SK-N-SH (cell line): ENCODE data around the gene ZNF180. TPM values are rescaled to one million over a fixed set of nuclear protein-coding genes. Genes with fewer than 3 reads are reported as not detected.
A peak's percentile ranks its signal among the peaks of the same experiment; 100 is the strongest.

Experiments used
- CTCF ChIA-PET: fragments of 300-600, 350-600 bp; formaldehyde crosslinking; extraction: SDS; loops from one replicate; lab custom pipeline; 2021; lab: Yijun Ruan, JAX
- POLR2A ChIA-PET: fragments of 350-600 bp; sonication (Branson Sonifier 250); formaldehyde crosslinking; extraction: SDS; loops from one replicate; lab custom pipeline; 2020; ENCODE audit warnings: antibody characterized with exemption, inconsistent platforms; lab: Yijun Ruan, JAX
- DNase-seq: peaks from one replicate; pipeline ENCODE4 v3.0.0; 2012
- H2AFZ ChIP-seq: fragments of 200-600 bp; sonication (generic); 2 replicates; pipeline ENCODE4 v1.8.1; 2016; ENCODE audit warnings: antibody characterized with exemption, mild to moderate bottlenecking, low read depth
- H3F3A ChIP-seq: fragments of 200-600 bp; sonication (generic); replicated peaks from 2 replicates; pipeline ENCODE3; 2016; ENCODE audit warnings: antibody characterized with exemption, mild to moderate bottlenecking; ENCODE audit not compliant: insufficient read depth
- H3K27ac ChIP-seq, 2 experiments: fragments of 200-500 bp in 1 of 2; fragments of 200-600 bp in 1 of 2; sonication (Bioruptor generic) in 1 of 2; sonication (generic), shearing (Covaris generic) in 1 of 2; 2 replicates each; pipeline versions ENCODE4 v1.5.1 to v1.6.1; 2014 to 2016; ENCODE audit warnings: low read depth in 2 of 2, inconsistent platforms in 1 of 2, low read length in 1 of 2, mild to moderate bottlenecking in 1 of 2, mixed read lengths in 1 of 2
- H3K27me3 ChIP-seq: fragments of 200-600 bp; sonication (generic), shearing (Covaris generic); 2 replicates; pipeline ENCODE4 v1.6.1; 2016; ENCODE audit warnings: mixed run types; ENCODE audit not compliant: insufficient read depth
- H3K36me3 ChIP-seq, 2 experiments: fragments of 200-500 bp in 1 of 2; fragments of 200-600 bp in 1 of 2; sonication (Bioruptor generic) in 1 of 2; sonication (generic) in 1 of 2; replicated peaks in 1 of 2; 2 replicates each; pipeline versions ENCODE3 to v1.5.1; 2014 to 2016; ENCODE audit warnings: low read length in 1 of 2, mild to moderate bottlenecking in 1 of 2; ENCODE audit not compliant: insufficient read depth in 2 of 2, control insufficient read depth in 1 of 2
- H3K4me1 ChIP-seq, 2 experiments: fragments of 200-500 bp in 1 of 2; fragments of 200-600 bp in 1 of 2; sonication (Bioruptor generic) in 1 of 2; sonication (generic), shearing (Covaris generic) in 1 of 2; 2 replicates each; pipeline versions ENCODE4 v1.5.1 to v1.6.1; 2014 to 2016; ENCODE audit warnings: low read depth in 1 of 2, low read length in 1 of 2, mixed run types in 1 of 2; ENCODE audit not compliant: insufficient read depth in 2 of 2, control insufficient read depth in 1 of 2
- H3K4me2 ChIP-seq: fragments of 200-600 bp; sonication (generic), shearing (Covaris generic); 2 replicates; pipeline ENCODE4 v1.6.1; 2017; ENCODE audit warnings: mixed run types
- H3K4me3 ChIP-seq, 2 experiments: fragments of 200-500 bp in 1 of 2; fragments of 200-600 bp in 1 of 2; sonication (Bioruptor generic) in 1 of 2; sonication (generic), shearing (Covaris generic) in 1 of 2; 2 replicates each; pipeline versions ENCODE4 v1.5.1 to v1.8.1; 2014 to 2016; ENCODE audit warnings: low read depth in 2 of 2, inconsistent platforms in 1 of 2, low read length in 1 of 2, mild to moderate bottlenecking in 1 of 2, mixed read lengths in 1 of 2, moderate library complexity in 1 of 2
- H3K79me2 ChIP-seq: fragments of 200-600 bp; sonication (generic); 2 replicates; pipeline ENCODE4 v1.8.1; 2017; ENCODE audit warnings: mild to moderate bottlenecking; ENCODE audit not compliant: insufficient read depth
- H3K9ac ChIP-seq: fragments of 200-600 bp; sonication (generic); 2 replicates; pipeline ENCODE4 v1.6.1; 2017; ENCODE audit warnings: mixed run types
- H3K9me2 ChIP-seq: fragments of 200-600 bp; sonication (generic); 2 replicates; pipeline ENCODE4 v1.6.1; 2017; ENCODE audit warnings: mixed run types
- H3K9me3 ChIP-seq: fragments of 200-600 bp; sonication (generic); 2 replicates; pipeline ENCODE4 v1.6.1; 2017; ENCODE audit warnings: mixed run types, mild to moderate bottlenecking, moderate library complexity
- H4K20me1 ChIP-seq: fragments of 200-600 bp; sonication (generic); 2 replicates; pipeline ENCODE4 v1.6.1; 2017; ENCODE audit warnings: mild to moderate bottlenecking, mixed run types; ENCODE audit not compliant: insufficient read depth
- CHD2 ChIP-seq: fragments of 150-350 bp; IDR thresholded peaks from 2 replicates; pipeline ENCODE4 v1.6.1; 2018; ENCODE audit warnings: low read length; ENCODE audit not compliant: partially characterized antibody
- CTCF ChIP-seq: fragments of 200-600 bp; sonication (generic); IDR thresholded peaks from 2 replicates; pipeline ENCODE4 v1.6.1; 2017; ENCODE audit warnings: antibody characterized with exemption, mild to moderate bottlenecking, moderate library complexity
- ELF1 ChIP-seq: IDR thresholded peaks from 2 replicates; pipeline ENCODE4 v1.4.0; 2012
- EP300 ChIP-seq, 2 experiments: IDR thresholded peaks; 2 replicates each; pipeline versions ENCODE4 v1.4.0 to v1.6.1; 2012; ENCODE audit warnings: borderline replicate concordance in 1 of 2, low read depth in 1 of 2, low read length in 1 of 2
- FOSL2 ChIP-seq: IDR thresholded peaks from 2 replicates; pipeline ENCODE4 v1.4.0; 2012; ENCODE audit warnings: low read depth, mild to moderate bottlenecking, moderate library complexity, borderline replicate concordance
- FOXJ3 ChIP-seq: sonication (generic); formaldehyde crosslinking; IDR thresholded peaks from 2 replicates; pipeline ENCODE4 v1.5.1; 2020; ENCODE audit warnings: mild to moderate bottlenecking, missing genetic modification reagents
- FOXM1 ChIP-seq: IDR thresholded peaks from 2 replicates; pipeline ENCODE4 v1.4.0; 2012; ENCODE audit warnings: low read depth, mild to moderate bottlenecking
- GATA2 ChIP-seq: sonication (generic); formaldehyde crosslinking; IDR thresholded peaks from 2 replicates; pipeline ENCODE4 v1.5.0; 2020; ENCODE audit warnings: mild to moderate bottlenecking, missing genetic modification reagents
- IRF3 ChIP-seq: fragments of 150-350 bp; IDR thresholded peaks from 2 replicates; pipeline ENCODE4 v1.6.1; 2016; ENCODE audit warnings: mild to moderate bottlenecking, low read depth, low read length
- JUND ChIP-seq: IDR thresholded peaks from 2 replicates; pipeline ENCODE4 v1.4.0; 2012
- MAX ChIP-seq: IDR thresholded peaks from 2 replicates; pipeline ENCODE4 v1.4.0; 2012; ENCODE audit warnings: low read depth
- MEF2A ChIP-seq: IDR thresholded peaks from 2 replicates; pipeline ENCODE4 v1.4.0; 2012; ENCODE audit warnings: low read depth, borderline replicate concordance
- MXI1 ChIP-seq: IDR thresholded peaks from 2 replicates; pipeline ENCODE4 v1.6.1; 2012; ENCODE audit warnings: mild to moderate bottlenecking, low read depth, low read length, improper control_type of control experiment
- NFIC ChIP-seq: IDR thresholded peaks from 2 replicates; pipeline ENCODE4 v1.4.0; 2012; ENCODE audit warnings: borderline replicate concordance
- RAD21 ChIP-seq: IDR thresholded peaks from 2 replicates; pipeline ENCODE4 v1.6.1; 2012; ENCODE audit warnings: mild to moderate bottlenecking, low read length
- RCOR1 ChIP-seq: fragments of 150-350 bp; IDR thresholded peaks from 2 replicates; pipeline ENCODE4 v1.6.1; 2017; ENCODE audit warnings: antibody characterized with exemption, low read length
- RXRA ChIP-seq: IDR thresholded peaks from 2 replicates; pipeline ENCODE4 v1.4.0; 2012; ENCODE audit warnings: low read depth, mild to moderate bottlenecking, borderline replicate concordance
- SIN3A ChIP-seq: IDR thresholded peaks from 2 replicates; pipeline ENCODE4 v1.6.1; 2012; ENCODE audit warnings: low read depth, mild to moderate bottlenecking, low read length, moderate library complexity, borderline replicate concordance
- SMC3 ChIP-seq: IDR thresholded peaks from 2 replicates; pipeline ENCODE4 v1.6.1; 2012; ENCODE audit warnings: low read depth, low read length, improper control_type of control experiment
- TAF1 ChIP-seq: IDR thresholded peaks from 2 replicates; pipeline ENCODE4 v1.6.1; 2012; ENCODE audit warnings: low read depth, mild to moderate bottlenecking, low read length, moderate library complexity, borderline replicate concordance
- TEAD4 ChIP-seq: IDR thresholded peaks from 2 replicates; pipeline ENCODE4 v1.4.0; 2012; ENCODE audit warnings: mild to moderate bottlenecking, borderline replicate concordance; ENCODE audit not compliant: insufficient read depth
- YY1 ChIP-seq: IDR thresholded peaks from 2 replicates; pipeline ENCODE4 v1.4.0; 2012; ENCODE audit warnings: low read depth, mild to moderate bottlenecking
- ZBTB33 ChIP-seq: IDR thresholded peaks from 2 replicates; pipeline ENCODE4 v1.4.0; 2012; ENCODE audit warnings: low read depth, borderline replicate concordance
- WGBS: methylation state at CpG from one replicate; pipeline ENCODE4 v1.1.6; 2017; ENCODE audit warnings: low lambda C conversion rate; 5-methylcytosine and 5-hydroxymethylcytosine counted together
- polyA plus RNA-seq, 3 experiments: library from polyadenylated mRNA; depleted of rRNA; stranded (reverse); fragments of >200 nt; gene quantifications; 2 replicates each; pipeline ENCODE4 v1.2.3, GENCODE V29; 2012

ZNF180 gene
- polyA plus RNA-seq (2012; rRNA removed) = 1.5 and 1.9 TPM in 2 replicates
- 2.0 and 2.4 TPM in 2 replicates for polyA plus RNA-seq (2012; cell fraction: cytosol; rRNA removed)
- polyA plus RNA-seq (2012; cell fraction: nucleus; rRNA removed) = 2.8 and 4.7 TPM in 2 replicates

- WGBS = 0% methylated on average over 34 of the region's 78 CpGs
- DNase-seq = peak; percentile 94
- Histone ChIP-seq H2AFZ (peak within 1 kb of the TSS; percentile 99), H3K27me3 (no peaks in the 10 kb centered on the region; the same call in 1 of the 2 replicates), H3K4me2 (peak within 1 kb of the TSS; percentile 79), H3K9ac (peak within 1 kb of the TSS; percentile 85), H3K9me2 (no peaks in the 10 kb centered on the region), H4K20me1 (no peaks in the 10 kb centered on the region), H3K9me3 (no peaks in the 10 kb centered on the region), H3K36me3 (peaks cover 13 to 24% of the 10 kb centered on the region in 2 experiments), H3K4me1 (peaks cover 3 to 13% of the 10 kb centered on the region in 2 experiments; a peak in 2 of 4 replicates), H3K27ac (peak within 1 kb of the TSS; percentile 71 to 92), H3K79me2 (peaks cover 47% of the 10 kb centered on the region), H3F3A (no peaks in the 10 kb centered on the region), H3K4me3 (peak within 1 kb of the TSS; percentile 80 to 99)
- CTCF ChIA-PET = interaction anchor here (0.8 to 1.2 kb wide), 4 partner anchors 23 to 144 kb away, joined by 3 to 4 read pairs (median 4); no protein-coding TSS in a partner anchor
- POLR2A ChIA-PET = interaction anchor here (0.5 to 1.6 kb wide), 6 partner anchors 144 to 565 kb away, joined by 3 to 5 read pairs (median 4); partner anchors contain the start of genes ZNF112, ZNF235 and ZNF45
- TF ChIP-seq EP300 (IDR thresholded peaks at IDR 0.05; ENCODE audit: borderline replicate concordance in 1 of 2, low read depth in 1 of 2, low read length in 1 of 2) (no peak), ELF1 (peak; percentile 100), SIN3A (peak; percentile 38; the same call in 1 of the 2 replicates), ZBTB33 (no peak), IRF3 (no peak), TEAD4 (no peak), YY1 (peak; percentile 92), SMC3 (no peak), FOSL2 (no peak), FOXJ3 (CRISPR knock-in tag) (no peak), JUND (no peak), RCOR1 (no peak), CHD2 (peak; percentile 63), CTCF (peak; percentile 43), MEF2A (no peak), RAD21 (no peak), MXI1 (peak; percentile 70; the same call in 1 of the 2 replicates), NFIC (peak; percentile 90), TAF1 (peak; percentile 73), GATA2 (CRISPR knock-in tag) (no peak), RXRA (no peak), MAX (peak; percentile 91), FOXM1 (no peak)
These were observed at the start of gene ZNF180 for GRCh38 chr19:44499962-44500949. Gene ZNF180, minus strand, starts transcription at chr19:44500522. Its CDS starts 3,188 bp downstream, at chr19:44497334.
